Measurements from ENCODE around the gene RPS2.

- no peak for TF ChIP-seq POLR2AphosphoS5 (IDR thresholded peaks at IDR 0.05; ENCODE audit: low read depth, low read length)
- TF ChIP-seq REST (IDR thresholded peaks at IDR 0.05; ENCODE audit: insufficient read depth in 1 of 2, low read depth in 2 of 2, low read length in 2 of 2), result no peak
Observed at GRCh38 chr16:1987198-1987597, 22.6 kb upstream of the RPS2 start.

All from PFSK-1 (cell line).